K562 (cell line): Measurements from ENCODE around the gene CAPN10. TPM values are rescaled to one million over a fixed set of nuclear protein-coding genes. Genes with fewer than 3 reads are reported as not detected.

Source experiments
- ATAC-seq: fragments of 200-7000 bp; cut with Tn5 transposase; 3 replicates; pipeline ENCODE4 v1.9.1; 2020; ENCODE audit warnings: moderate library complexity
- BruUV-seq: library from RNA; stranded (reverse); fragments of 400-500 nt; replicated peaks from 2 replicates; lab custom pipeline; 2021; lab: Mats Ljungman, UMichigan
- CTCF ChIA-PET: fragments of 300-600 bp; formaldehyde crosslinking; extraction: SDS; loops from one replicate; lab custom pipeline; 2021; ENCODE audit warnings: low intra/inter-chr PET ratio; lab: Yijun Ruan, JAX
- POLR2A ChIA-PET: fragments of 300-600, 350-650 bp; sonication (Branson Sonifier 250); formaldehyde crosslinking; extraction: SDS; loops from one replicate; lab custom pipeline; 2021; ENCODE audit warnings: antibody characterized with exemption, inconsistent platforms; lab: Yijun Ruan, JAX
- DNase-seq, 4 experiments: peaks; one replicate each; pipeline versions ENCODE4 v3.0.0 to v3.0.0-alpha.2; 2011 to 2018; ENCODE audit warnings: low spot score in 3 of 4, mixed read lengths in 3 of 4; ENCODE audit errors: extremely low read depth in 1 of 4
- FAIRE-seq: peaks from 2 replicates; lab custom pipeline; 2011; peaks lifted over from hg19 to GRCh38; lab: Jason Lieb, UNC
- H2AFZ ChIP-seq: 2 replicates; pipeline ENCODE4 v1.6.0; 2011; ENCODE audit warnings: low read depth, low read length, control low read depth, inconsistent platforms
- H3K27ac ChIP-seq: fragments of 200-600 bp; 3 replicates; pipeline ENCODE4 v1.8.0; 2011; ENCODE audit warnings: low read depth, mild to moderate bottlenecking, control low read depth, inconsistent platforms, low read length, moderate library complexity, mixed read lengths; ENCODE audit errors: extremely low read depth
- H3K27me3 ChIP-seq, 2 experiments: fragments of 300-600 bp in 1 of 2; 2 replicates in 1 of 2; 3 replicates in 1 of 2; pipeline versions ENCODE4 v1.6.0 to v1.8.0; 2011; ENCODE audit warnings: inconsistent platforms in 2 of 2, low read length in 2 of 2, mild to moderate bottlenecking in 1 of 2, mixed read lengths in 1 of 2, moderate library complexity in 1 of 2; ENCODE audit not compliant: control insufficient read depth in 2 of 2, insufficient read depth in 2 of 2
- H3K36me3 ChIP-seq: fragments of 300-600 bp; 3 replicates; pipeline ENCODE4 v1.8.0; 2011; ENCODE audit warnings: mild to moderate bottlenecking, low read length, inconsistent platforms; ENCODE audit not compliant: control insufficient read depth, insufficient read depth
- H3K4me1 ChIP-seq, 2 experiments: fragments of 200-600 bp in 1 of 2; replicated peaks in 1 of 2; 2 replicates in 1 of 2; 3 replicates in 1 of 2; pipeline versions ENCODE4 v1.5.1 to v1.8.0; 2011; ENCODE audit warnings: inconsistent platforms in 2 of 2, low read length in 2 of 2, mild to moderate bottlenecking in 1 of 2, mixed read lengths in 1 of 2, moderate library complexity in 1 of 2; ENCODE audit not compliant: control insufficient read depth in 2 of 2, insufficient read depth in 2 of 2
- H3K4me2 ChIP-seq: 2 replicates; pipeline ENCODE4 v1.6.1; 2011; ENCODE audit warnings: low read length, control low read depth, inconsistent platforms, mixed read lengths; ENCODE audit not compliant: insufficient read depth
- H3K4me3 ChIP-seq: fragments of 200-600 bp; sonication (generic), shearing (Covaris generic); 2 replicates; pipeline ENCODE4 v1.5.1; 2016; ENCODE audit warnings: control low read depth, inconsistent platforms
- H3K79me2 ChIP-seq: fragments of 200-600 bp; 3 replicates; pipeline ENCODE4 v1.8.0; 2011; ENCODE audit warnings: low read length, inconsistent platforms; ENCODE audit not compliant: control insufficient read depth, insufficient read depth
- H3K9ac ChIP-seq, 2 experiments: 2 replicates each; pipeline versions ENCODE4 v1.6.0 to v1.6.1; 2011; ENCODE audit warnings: low read depth in 2 of 2, low read length in 2 of 2, control low read depth in 1 of 2, inconsistent platforms in 1 of 2, mild to moderate bottlenecking in 1 of 2, mixed read lengths in 1 of 2; ENCODE audit not compliant: insufficient read depth in 1 of 2
- H3K9me1 ChIP-seq: one replicate; pipeline ENCODE4 v1.6.0; 2011; ENCODE audit warnings: inconsistent platforms, mild to moderate bottlenecking, low read length, moderate library complexity; ENCODE audit not compliant: control insufficient read depth, insufficient read depth
- H3K9me3 ChIP-seq: replicated peaks from 2 replicates; pipeline ENCODE4 v1.5.1; 2011; ENCODE audit warnings: low read depth, low read length, inconsistent platforms; ENCODE audit not compliant: control insufficient read depth, insufficient read depth
- H4K20me1 ChIP-seq: replicated peaks from 2 replicates; pipeline ENCODE4 v1.6.1; 2011; ENCODE audit warnings: low read length, inconsistent platforms, mixed read lengths; ENCODE audit not compliant: control insufficient read depth, insufficient read depth
- BRCA1 ChIP-seq, 2 experiments: fragments of 450-650 bp in 1 of 2; sonication (generic) in 1 of 2; formaldehyde crosslinking in 1 of 2; IDR thresholded peaks; 2 replicates each; pipeline versions ENCODE4 v1.5.0 to v1.6.1; 2017 to 2020; ENCODE audit warnings: mild to moderate bottlenecking in 1 of 2, missing genetic modification reagents in 1 of 2
- CBX8 ChIP-seq: fragments of 200-600 bp; sonication (generic); IDR thresholded peaks from 2 replicates; pipeline ENCODE4 v1.6.1; 2012; ENCODE audit warnings: borderline replicate concordance, mixed run types, low read depth, mild to moderate bottlenecking, moderate library complexity, mixed read lengths, low read length, control low read depth, inconsistent platforms; ENCODE audit not compliant: poor library complexity, severe bottlenecking; ENCODE audit errors: extremely low read depth
- CHCHD3 ChIP-seq: fragments of 250-450 bp; sonication (Bioruptor Pico); IDR thresholded peaks from 2 replicates; pipeline ENCODE4 v2.1.2; 2022; ENCODE audit warnings: mild to moderate bottlenecking
- CREBBP ChIP-seq: IDR thresholded peaks from one replicate; pipeline ENCODE4 v1.6.1; 2012; ENCODE audit warnings: low read depth, mild to moderate bottlenecking, control low read depth, inconsistent platforms, low read length
- ERF ChIP-seq: fragments of 450-650 bp; formaldehyde crosslinking; IDR thresholded peaks from 2 replicates; pipeline ENCODE4 v1.4.0; 2020; ENCODE audit warnings: mild to moderate bottlenecking, mixed read lengths
- ETS2 ChIP-seq: IDR thresholded peaks from 2 replicates; pipeline ENCODE4 v1.6.1; 2016; ENCODE audit warnings: borderline replicate concordance, missing genetic modification characterization, mild to moderate bottlenecking, moderate library complexity, missing compliant biosample characterization; ENCODE audit not compliant: poor library complexity, severe bottlenecking
- EZH2 ChIP-seq: IDR thresholded peaks from 2 replicates; pipeline ENCODE4 v1.6.1; 2012; ENCODE audit warnings: low read depth, mild to moderate bottlenecking, inconsistent platforms, low read length, borderline replicate concordance
- GATAD2B ChIP-seq: fragments of 450-650 bp; IDR thresholded peaks from 2 replicates; pipeline ENCODE4 v1.6.1; 2017; ENCODE audit warnings: mild to moderate bottlenecking, borderline replicate concordance
- MAFF ChIP-seq: IDR thresholded peaks from 2 replicates; pipeline ENCODE4 v1.6.1; 2012; ENCODE audit warnings: low read length, improper control_type of control experiment
- MITF ChIP-seq: IDR thresholded peaks from 2 replicates; pipeline ENCODE4 v1.6.1; 2014; ENCODE audit warnings: antibody characterized with exemption
- NR1H2 ChIP-seq: sonication (generic); formaldehyde crosslinking; IDR thresholded peaks from 2 replicates; pipeline ENCODE4 v1.4.0; 2020; ENCODE audit warnings: mild to moderate bottlenecking, missing genetic modification reagents
- PRMT5 ChIP-seq: sonication (generic); formaldehyde crosslinking; IDR thresholded peaks from 2 replicates; pipeline ENCODE4 v1.5.0; 2020; ENCODE audit warnings: missing genetic modification reagents
- SIN3A ChIP-seq, 2 experiments: fragments of 150-350 bp in 1 of 2; IDR thresholded peaks; 2 replicates each; pipeline ENCODE4 v1.6.1; 2011 to 2016; ENCODE audit warnings: borderline replicate concordance in 2 of 2, low read depth in 2 of 2, low read length in 2 of 2, mild to moderate bottlenecking in 2 of 2, moderate library complexity in 2 of 2; ENCODE audit not compliant: control insufficient read depth in 1 of 2
- TFE3 ChIP-seq: fragments of 450-650 bp; formaldehyde crosslinking; IDR thresholded peaks from 2 replicates; pipeline ENCODE4 v1.4.0; 2020; ENCODE audit warnings: mild to moderate bottlenecking, mixed read lengths
- ZFP1 ChIP-seq: fragments of 450-650 bp; formaldehyde crosslinking; IDR thresholded peaks from 2 replicates; pipeline ENCODE4 v1.4.0; 2020; ENCODE audit warnings: mild to moderate bottlenecking, mixed read lengths
- ZNF140 ChIP-seq: fragments of 250-450 bp; sonication (Bioruptor Pico); IDR thresholded peaks from 2 replicates; pipeline ENCODE4 v1.8.0; 2021; ENCODE audit warnings: moderate library complexity, mild to moderate bottlenecking, inconsistent platforms
- ZNF347 ChIP-seq: fragments of 450-650 bp; formaldehyde crosslinking; IDR thresholded peaks from 2 replicates; pipeline ENCODE4 v1.4.0; 2020; ENCODE audit warnings: low read depth, mild to moderate bottlenecking, moderate library complexity
- ZNF449 ChIP-seq: fragments of 250-450 bp; sonication (Bioruptor Pico); IDR thresholded peaks from 2 replicates; pipeline ENCODE4 v1.8.0; 2022; ENCODE audit warnings: moderate library complexity, mild to moderate bottlenecking, inconsistent platforms
- ZNF75A ChIP-seq: fragments of 450-650 bp; formaldehyde crosslinking; IDR thresholded peaks from 2 replicates; pipeline ENCODE4 v1.4.0; 2020; ENCODE audit warnings: mild to moderate bottlenecking
- WGBS: fragments of 100-300 bp; shearing (Covaris generic); methylation state at CpG from one replicate; pipeline ENCODE4 v1.1.6; 2016; ENCODE audit warnings: low coverage, mixed read lengths; ENCODE audit not compliant: insufficient coverage; ENCODE audit errors: missing lambda C conversion rate; 5-methylcytosine and 5-hydroxymethylcytosine counted together
- in situ Hi-C: fragments of 300-500 bp; cut with MboI; formaldehyde crosslinking; loops from 4 replicates; pipeline ENCODE4 v1.15.0; 2018; ENCODE audit warnings: inconsistent platforms, mixed read lengths
- intact Hi-C: fragments of 100-400 bp; cut with micrococcal nuclease; formaldehyde crosslinking; loops from 2 replicates; pipeline ENCODE4 v1.14.2; 2022
- polyA plus RNA-seq, 8 experiments: library from polyadenylated mRNA; depleted of rRNA in 4 of 8; stranded (reverse) in 5 of 8; unstranded in 3 of 8; fragments of >200 nt; fragmentation: Nextera tagmentation in 2 of 8; fragmentation: Illumina TruSeq in 1 of 8; extraction: Ambion mirVana in 2 of 8; extraction: Trizol in 1 of 8; gene quantifications; 2 replicates each; pipeline versions ENCODE4 v1.2.1 to v1.2.3, GENCODE V29; 2011 to 2014; ENCODE audit warnings: inconsistent platforms in 1 of 8, missing spikeins in 1 of 8
- total RNA-seq, 7 experiments: library from RNA; depleted of rRNA in 6 of 7; stranded (reverse); fragments of >200 nt in 6 of 7; fragmentation: Illumina TruSeq in 2 of 7; extraction: Trizol in 2 of 7; gene quantifications; 2 replicates each; pipeline versions ENCODE4 v1.2.1 to v1.2.3, GENCODE V29; 2011 to 2021; ENCODE audit warnings: low replicate concordance in 1 of 7

Gene CAPN10
- total and polyA plus RNA-seq, 9 of the 15 experiments (the other 6 are each of a cell fraction or from before 2014, with no cell fraction given), result 0.08 to 26.1 (median 8.4) TPM

GRCh38 chr2:240576036-240576435 lies 10.5 kb upstream of the CAPN10 start:
- peaks cover 15% of the 10 kb centered on the region for H3K79me2 ChIP-seq
- peaks cover 8% of the 10 kb centered on the region for H3K9me1 ChIP-seq
- H3K27ac ChIP-seq, result no peak overlapping the region
- H3K4me3 ChIP-seq, result no peak overlapping the region
- TF ChIP-seq SIN3A (IDR thresholded peaks at IDR 0.05; ENCODE audit: borderline replicate concordance in 2 of 2, control insufficient read depth in 1 of 2, low read depth in 2 of 2, low read length in 2 of 2), result no peak
- TF ChIP-seq MAFF, result no peak
- TF ChIP-seq GATAD2B, result no peak
- no peak for TF ChIP-seq NR1H2
- no peak for TF ChIP-seq MITF
- TF ChIP-seq EZH2, result no peak
- no peak for TF ChIP-seq CBX8
- TF ChIP-seq ERF, result no peak
- no peak for TF ChIP-seq PRMT5 (CRISPR knock-in tag)
- TF ChIP-seq ZFP1 (CRISPR knock-in tag), result no peak
- no peak for TF ChIP-seq TFE3 (CRISPR knock-in tag)
- TF ChIP-seq CREBBP, result no peak
- no peak for TF ChIP-seq ZNF140 (CRISPR knock-in tag)
- no peak for TF ChIP-seq BRCA1 (IDR thresholded peaks at IDR 0.05)
- TF ChIP-seq BRCA1 (CRISPR knock-in tag; IDR thresholded peaks at IDR 0.05), result no peak
- no peak for TF ChIP-seq CHCHD3 (CRISPR knock-in tag)
- TF ChIP-seq ZNF75A, result no peak
- TF ChIP-seq ZNF449 (CRISPR knock-in tag), result no peak
- TF ChIP-seq ZNF347, result no peak
- no peak for TF ChIP-seq ETS2
- in situ Hi-C loops (no loop called here), intact Hi-C loops (no loop called here)
- H3K4me1 ChIP-seq, result peaks cover 18 to 48% of the 10 kb centered on the region in 2 experiments
- no peak for DNase-seq
- H3K9me3 ChIP-seq, result no peaks in the 10 kb centered on the region
- POLR2A ChIA-PET, result interaction anchor here (0.5 to 0.7 kb wide), 4 partner anchors 11 to 526 kb away, joined by 3 read pairs; no protein-coding TSS in a partner anchor
- H2AFZ ChIP-seq, result no peak overlapping the region
- ATAC-seq, result no peak
- no TSS peak for BruUV-seq
- H3K4me2 ChIP-seq, result no peak overlapping the region
- 97% methylated on average over 3 of the region's 6 CpGs for WGBS
- CTCF ChIA-PET, result no interaction called here
- no peaks in the 10 kb centered on the region for H3K27me3 ChIP-seq
- no peak overlapping the region for H3K9ac ChIP-seq
- no peaks in the 10 kb centered on the region; the same call in 1 of the 2 replicates for H4K20me1 ChIP-seq
- FAIRE-seq, result no peak
- peaks cover 37% of the 10 kb centered on the region; the same call in 2 of the 3 replicates for H3K36me3 ChIP-seq
